ENCODE data around the gene IFI27L1.

- TF ChIP-seq CTCF (conservative IDR thresholded peaks at IDR 0.05; ENCODE audit: low read depth, low read length) (no peak), EZH2 (IDR thresholded peaks at IDR 0.05; ENCODE audit: borderline replicate concordance, low read depth, low read length, poor library complexity, severe bottlenecking) (no peak)
Measured at GRCh38 chr14:94123296-94123695, 42.2 kb downstream of the IFI27L1 start.

Data from A673 (cell line).